Activated CD8-positive, alpha-beta T cell treated with anti-CD3 and anti-CD28 coated beads for 36 hours (primary cell): ENCODE results near the gene DPYD. TPM values are rescaled to one million over a fixed set of nuclear protein-coding genes. Genes with fewer than 3 reads are reported as not detected.
A peak's percentile ranks its signal among the peaks of the same experiment; 100 is the strongest.

Source experiments
- ATAC-seq: fragments of 200-7000 bp; cut with Tn5 transposase; one replicate; pipeline ENCODE4 v1.10.0; 2021; ENCODE audit warnings: mild to moderate bottlenecking, moderate library complexity
- CTCF ChIA-PET: fragments of 350-600 bp; sonication (Branson Sonifier 250); formaldehyde crosslinking; loops from one replicate; lab custom pipeline; 2021; ENCODE audit warnings: antibody characterized with exemption; lab: Charles Lee
- POLR2A ChIA-PET: fragments of 350-600 bp; sonication (Branson Sonifier 250); formaldehyde crosslinking; loops from one replicate; lab custom pipeline; 2021; ENCODE audit warnings: antibody characterized with exemption; lab: Charles Lee
- DNase-seq: peaks from one replicate; pipeline ENCODE4 v3.0.0-alpha.2; 2020
- H3K27ac Mint-ChIP-seq: one replicate; pipeline ENCODE4 v1.8.0; 2021; ENCODE audit warnings: mild to moderate bottlenecking, mixed read lengths
- H3K27me3 Mint-ChIP-seq: one replicate; pipeline ENCODE4 v1.8.0; 2021; ENCODE audit warnings: mixed read lengths
- H3K36me3 Mint-ChIP-seq: one replicate; pipeline ENCODE4 v1.8.0; 2021; ENCODE audit warnings: low read depth, mixed read lengths
- H3K4me1 Mint-ChIP-seq: one replicate; pipeline ENCODE4 v1.8.0; 2021; ENCODE audit warnings: low read depth, mixed read lengths
- H3K4me3 Mint-ChIP-seq: one replicate; pipeline ENCODE4 v1.8.0; 2021; ENCODE audit warnings: mild to moderate bottlenecking, moderate library complexity, mixed read lengths
- H3K9me3 Mint-ChIP-seq: one replicate; pipeline ENCODE4 v1.8.0; 2021; ENCODE audit warnings: mixed read lengths
- CTCF ChIP-seq: fragments of 200-600 bp; IDR thresholded peaks from one replicate; pipeline ENCODE4 v1.8.0; 2022; ENCODE audit warnings: antibody characterized with exemption, mild to moderate bottlenecking
- intact Hi-C: fragments of 100-400 bp; cut with micrococcal nuclease; formaldehyde crosslinking; loops from one replicate; pipeline ENCODE4 v1.10.0; 2022
- total RNA-seq, 2 experiments: library from RNA; stranded (reverse); gene quantifications; one replicate each; pipeline ENCODE4 v1.2.3, GENCODE V29; 2021

The DPYD gene
- total RNA-seq, 2 experiments from 2014 or later, result 10.7 to 10.8 TPM

GRCh38 chr1:97832481-97832880 lies 88.4 kb downstream of the DPYD start:
- Mint-ChIP-seq H3K27ac (no peak overlapping the region), H3K4me1 (peaks cover 3% of the 10 kb centered on the region), H3K4me3 (no peak overlapping the region), H3K36me3 (no peaks in the 10 kb centered on the region), H3K9me3 (no peaks in the 10 kb centered on the region), H3K27me3 (no peaks in the 10 kb centered on the region)
- ATAC-seq, result no peak
- DNase-seq, result no peak
- ChIA-PET CTCF (interaction anchor here (1.1 kb wide), 1 partner anchor 50 kb away, joined by 3 read pairs; no protein-coding TSS in a partner anchor), POLR2A (no interaction called here)
- TF ChIP-seq CTCF, result no peak
- intact Hi-C loops, result loop anchor here (10.0 kb wide), 1 partner anchor 82 kb away; no protein-coding TSS in a partner anchor

GRCh38 chr1:97827887-97828286 lies 92.9 kb downstream of the DPYD start:
- Mint-ChIP-seq H3K36me3 (no peaks in the 10 kb centered on the region), H3K4me3 (no peak overlapping the region), H3K9me3 (no peaks in the 10 kb centered on the region), H3K27me3 (no peaks in the 10 kb centered on the region), H3K27ac (no peak overlapping the region), H3K4me1 (peaks cover 3% of the 10 kb centered on the region)
- ChIA-PET CTCF (interaction anchor here (1.3 to 1.5 kb wide), 2 partner anchors 17 to 226 kb away, joined by 4 read pairs; no protein-coding TSS in a partner anchor), POLR2A (no interaction called here)
- intact Hi-C loops, result loop anchor here (10.0 kb wide), 1 partner anchor 217 kb away; no protein-coding TSS in a partner anchor
- TF ChIP-seq CTCF, result no peak
- ATAC-seq (peak; percentile 85), DNase-seq (peak; percentile 48)

GRCh38 chr1:97826820-97827219 lies 94.0 kb downstream of the DPYD start:
- POLR2A ChIA-PET, result no interaction called here
- no peaks in the 10 kb centered on the region for H3K9me3 Mint-ChIP-seq

GRCh38 chr1:97824624-97825023 lies 96.2 kb downstream of the DPYD start:
- CTCF ChIA-PET, result interaction anchor here (1.5 kb wide), 1 partner anchor 96 kb away, joined by 3 read pairs; the partner anchor contains the start of gene DPYD

More at GRCh38 chr1:97826820-97827219, 94.0 kb downstream of the DPYD start:
- H3K36me3 Mint-ChIP-seq, result no peaks in the 10 kb centered on the region
- H3K4me1 Mint-ChIP-seq, result peaks cover 3% of the 10 kb centered on the region
- intact Hi-C loops, result loop anchor here (10.0 kb wide), 1 partner anchor 218 kb away; no protein-coding TSS in a partner anchor
- H3K27ac Mint-ChIP-seq, result no peak overlapping the region
- no peak for DNase-seq
- TF ChIP-seq CTCF, result no peak
- CTCF ChIA-PET, result interaction anchor here (0.7 to 1.5 kb wide), 3 partner anchors 16 to 227 kb away, joined by 3 to 4 read pairs (median 4); no protein-coding TSS in a partner anchor
- no peak for ATAC-seq
- no peak overlapping the region for H3K4me3 Mint-ChIP-seq
- H3K27me3 Mint-ChIP-seq, result no peaks in the 10 kb centered on the region

More at GRCh38 chr1:97824624-97825023, 96.2 kb downstream of the DPYD start:
- ATAC-seq, result no peak
- intact Hi-C loops, result loop anchor here (10.0 kb wide), 1 partner anchor 220 kb away; no protein-coding TSS in a partner anchor
- peaks cover 3% of the 10 kb centered on the region for H3K4me1 Mint-ChIP-seq
- H3K27ac Mint-ChIP-seq, result no peak overlapping the region
- H3K4me3 Mint-ChIP-seq, result no peak overlapping the region
- no peaks in the 10 kb centered on the region for H3K27me3 Mint-ChIP-seq
- POLR2A ChIA-PET, result no interaction called here
- H3K36me3 Mint-ChIP-seq, result no peaks in the 10 kb centered on the region
- no peaks in the 10 kb centered on the region for H3K9me3 Mint-ChIP-seq
- DNase-seq, result no peak
- TF ChIP-seq CTCF, result no peak
